Stimulated activated naive CD8-positive, alpha-beta T cell treated with anti-CD3 and anti-CD28 coated beads, Interleukin-15, Interleukin-2, amounts not matched to agents 100 ng/mL and 50 ng/mL, for 24 hours (primary cell): ENCODE measurements around the gene RNU2-1.
A peak's percentile ranks its signal among the peaks of the same experiment; 100 is the strongest.
"Not testable (repeated sequence)": the region's sequence is repeated elsewhere in the genome, so short reads cannot be mapped to it uniquely, and the experiment has no call there.

Source experiments
- H3K27ac Mint-ChIP-seq: one replicate; pipeline ENCODE4 v1.8.0; 2021; ENCODE audit warnings: mild to moderate bottlenecking, mixed read lengths
- H3K27me3 Mint-ChIP-seq: one replicate; pipeline ENCODE4 v1.8.0; 2021; ENCODE audit warnings: mixed read lengths
- H3K36me3 Mint-ChIP-seq: one replicate; pipeline ENCODE4 v1.8.0; 2021; ENCODE audit warnings: low read depth, mixed read lengths
- H3K4me1 Mint-ChIP-seq: one replicate; pipeline ENCODE4 v1.8.0; 2021; ENCODE audit warnings: low read depth, mixed read lengths
- H3K4me3 Mint-ChIP-seq: one replicate; pipeline ENCODE4 v1.8.0; 2021; ENCODE audit warnings: mild to moderate bottlenecking, mixed read lengths
- H3K9me3 Mint-ChIP-seq: one replicate; pipeline ENCODE4 v1.8.0; 2021; ENCODE audit warnings: mixed read lengths

The RNU2-1 gene

DNA sequence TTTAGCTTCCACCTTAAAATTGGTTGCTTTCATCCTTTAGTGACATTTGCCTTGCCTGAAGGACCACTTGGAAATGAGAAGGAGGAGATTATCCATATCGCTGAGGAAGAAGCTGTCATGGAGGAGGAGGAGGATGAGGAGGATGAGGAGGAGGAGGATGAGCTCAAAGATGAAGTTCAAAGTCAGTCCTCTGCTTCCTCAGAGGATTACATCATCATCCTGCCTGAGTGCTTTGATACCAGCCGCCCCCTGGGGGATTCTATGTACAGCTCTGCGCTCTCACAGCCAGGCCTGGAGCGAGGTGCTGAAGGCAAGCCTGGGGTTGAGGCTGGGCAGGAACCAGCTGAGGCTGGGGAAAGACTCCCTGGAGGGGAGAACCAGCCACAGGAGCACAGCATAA lies 33.6 kb downstream of the RNU2-1 start:
- Mint-ChIP-seq H3K4me1 (peaks cover 8% of the 10 kb centered on the region), H3K27ac (peak overlapping the region; percentile 72), H3K4me3 (no peak overlapping the region), H3K27me3 (no peaks in the 10 kb centered on the region), H3K36me3 (peaks cover 55% of the 10 kb centered on the region), H3K9me3 (no peaks in the 10 kb centered on the region)

DNA sequence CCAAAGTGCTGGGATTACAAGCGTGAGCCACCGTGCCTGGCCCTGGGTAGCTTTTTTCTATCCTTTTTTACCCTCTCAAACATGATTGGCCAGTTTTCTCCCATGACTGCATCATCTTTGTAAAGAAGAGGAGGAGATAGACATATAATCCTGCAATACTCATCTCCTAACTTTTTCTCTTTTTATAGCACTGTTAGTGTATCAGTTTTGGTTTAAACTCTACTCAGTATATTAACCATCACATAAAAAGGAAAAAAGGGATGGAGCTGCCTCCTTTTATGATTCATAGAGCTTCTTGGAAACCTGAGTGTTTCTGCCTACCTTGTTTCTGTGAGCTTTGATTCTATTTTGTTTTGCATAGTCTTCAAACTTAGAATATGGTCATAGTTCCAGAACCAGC lies 34.1 kb downstream of the RNU2-1 start:
- peaks cover 59% of the 10 kb centered on the region for H3K36me3 Mint-ChIP-seq

DNA sequence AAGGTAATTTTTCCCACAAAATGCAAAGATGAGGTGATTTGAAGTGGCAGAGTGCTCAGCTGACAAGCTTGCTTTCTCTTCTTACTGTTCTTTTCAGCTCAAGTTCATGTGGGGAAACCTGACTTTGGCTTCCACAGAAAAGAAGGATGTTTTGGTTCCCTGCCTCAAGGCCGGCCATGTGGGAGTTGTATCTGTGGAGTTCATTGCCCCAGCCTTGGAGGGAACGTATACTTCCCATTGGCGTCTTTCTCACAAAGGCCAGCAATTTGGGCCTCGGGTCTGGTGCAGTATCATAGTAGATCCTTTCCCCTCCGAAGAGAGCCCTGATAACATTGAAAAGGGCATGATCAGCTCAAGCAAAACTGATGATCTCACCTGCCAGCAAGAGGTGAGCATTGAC lies 40.5 kb downstream of the RNU2-1 start:
- Mint-ChIP-seq H3K36me3 (peaks cover 69% of the 10 kb centered on the region), H3K4me3 (no peak overlapping the region), H3K27ac (no peak overlapping the region), H3K4me1 (no peaks in the 10 kb centered on the region), H3K9me3 (no peaks in the 10 kb centered on the region), H3K27me3 (no peaks in the 10 kb centered on the region)

More for the DNA sequence above, 34.1 kb downstream of the RNU2-1 start:
- Mint-ChIP-seq H3K9me3 (no peaks in the 10 kb centered on the region), H3K27me3 (no peaks in the 10 kb centered on the region), H3K27ac (peak overlapping the region; percentile 72), H3K4me3 (no peak overlapping the region), H3K4me1 (peaks cover 8% of the 10 kb centered on the region)

DNA sequence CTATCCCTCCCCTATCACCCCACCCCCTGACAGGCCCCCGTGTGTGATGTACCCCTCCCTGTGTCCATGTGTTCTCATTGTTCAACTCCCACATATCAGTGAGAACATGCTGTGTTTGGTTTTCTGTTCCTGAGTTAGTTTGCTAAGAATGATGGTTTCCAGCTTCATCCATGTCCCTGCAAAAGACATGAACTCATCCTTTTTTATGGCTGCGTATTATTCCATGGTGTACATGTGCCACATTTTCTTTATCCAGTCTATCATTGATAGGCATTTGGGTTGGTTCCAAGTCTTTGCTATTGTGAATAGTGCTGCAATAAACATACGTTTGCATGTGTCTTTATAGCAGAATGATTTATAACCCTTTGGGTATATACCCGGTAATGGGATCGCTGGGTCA lies 47.1 kb downstream of the RNU2-1 start:
- H3K4me1 Mint-ChIP-seq, H3K9me3 Mint-ChIP-seq, H3K4me3 Mint-ChIP-seq, H3K27me3 Mint-ChIP-seq, H3K27ac Mint-ChIP-seq: not testable (repeated sequence)
- peaks cover 43% of the 10 kb centered on the region for H3K36me3 Mint-ChIP-seq

DNA sequence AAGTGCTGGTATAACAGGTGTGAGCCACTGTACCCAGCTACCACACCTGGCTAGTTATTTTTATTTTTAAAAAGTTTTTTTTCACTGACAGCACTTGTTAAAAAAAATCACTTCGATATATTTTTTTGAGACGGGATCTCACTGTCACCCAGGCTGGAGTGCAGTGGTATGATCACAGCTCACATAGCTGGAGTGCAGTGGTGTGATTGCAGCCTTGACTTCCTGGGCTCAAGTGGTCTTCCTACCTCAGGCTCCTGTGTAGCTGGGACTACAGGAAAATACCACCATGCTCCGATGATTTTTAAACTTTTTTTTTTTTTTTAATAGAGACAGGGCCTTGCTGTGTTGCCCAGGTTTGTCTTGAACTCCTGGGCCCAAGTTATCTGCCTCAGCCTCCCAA lies 49.9 kb downstream of the RNU2-1 start:
- no peaks in the 10 kb centered on the region for H3K9me3 Mint-ChIP-seq
- H3K4me1 Mint-ChIP-seq = no peaks in the 10 kb centered on the region
- no peak overlapping the region for H3K4me3 Mint-ChIP-seq
- H3K27me3 Mint-ChIP-seq = no peaks in the 10 kb centered on the region
- H3K27ac Mint-ChIP-seq = no peak overlapping the region
- peaks cover 20% of the 10 kb centered on the region for H3K36me3 Mint-ChIP-seq
